HepG2 (cell line): ENCODE measurements around the gene ZNF511. TPM values are rescaled to one million over a fixed set of nuclear protein-coding genes. Genes with fewer than 3 reads are reported as not detected.
A peak's percentile ranks its signal among the peaks of the same experiment; 100 is the strongest.

ENCODE experiments used
- CBX1 ChIP-seq: IDR thresholded peaks from one replicate; pipeline ENCODE4 v1.6.1; 2016; ENCODE audit warnings: antibody characterized with exemption, low read depth
- CHD4 ChIP-seq: fragments of 200-600 bp; sonication (generic); IDR thresholded peaks from 2 replicates; pipeline ENCODE4 v1.7.0; 2017; ENCODE audit warnings: mild to moderate bottlenecking, low read length, borderline replicate concordance
- EP300 ChIP-seq, 3 experiments: sonication (generic) in 1 of 3; formaldehyde crosslinking in 1 of 3; IDR thresholded peaks; 2 replicates each; pipeline versions ENCODE4 v1.5.1 to v1.6.1; 2011 to 2020; ENCODE audit warnings: low read depth in 2 of 3, low read length in 2 of 3, borderline replicate concordance in 1 of 3, improper control_type of control experiment in 1 of 3, mild to moderate bottlenecking in 1 of 3, missing genetic modification reagents in 1 of 3, moderate library complexity in 1 of 3
- FOXC1 ChIP-seq: sonication (generic); formaldehyde crosslinking; IDR thresholded peaks from 2 replicates; pipeline ENCODE4 v1.8.0; 2022; ENCODE audit warnings: mild to moderate bottlenecking, missing genetic modification reagents, borderline replicate concordance
- FOXP1 ChIP-seq, 2 experiments: fragments of 450-650 bp in 1 of 2; IDR thresholded peaks; 2 replicates each; pipeline ENCODE4 v1.6.1; 2017 to 2018; ENCODE audit warnings: antibody characterized with exemption in 1 of 2
- HHEX ChIP-seq: IDR thresholded peaks from 2 replicates; pipeline ENCODE4 v1.6.1; 2016; ENCODE audit warnings: control low read depth
- HMGXB4 ChIP-seq, 2 experiments: sonication (generic) in 1 of 2; formaldehyde crosslinking in 1 of 2; IDR thresholded peaks; 2 replicates each; pipeline versions ENCODE4 v1.4.0 to v1.6.1; 2018 to 2020; ENCODE audit warnings: missing genetic modification reagents in 2 of 2, borderline replicate concordance in 1 of 2, low read depth in 1 of 2, mild to moderate bottlenecking in 1 of 2, missing biosample characterization in 1 of 2
- PRPF4 ChIP-seq: fragments of 200-400 bp; formaldehyde crosslinking; IDR thresholded peaks from 2 replicates; pipeline ENCODE4 v1.6.1; 2016; ENCODE audit warnings: low read length, low read depth; ENCODE audit not compliant: poor library complexity, severe bottlenecking
- SPEN ChIP-seq: sonication (generic); formaldehyde crosslinking; IDR thresholded peaks from 2 replicates; pipeline ENCODE4 v1.5.1; 2020; ENCODE audit warnings: low read depth, mild to moderate bottlenecking, missing genetic modification reagents
- TSC22D2 ChIP-seq: sonication (generic); formaldehyde crosslinking; IDR thresholded peaks from 2 replicates; pipeline ENCODE4 v1.5.1; 2020; ENCODE audit warnings: missing genetic modification reagents, mild to moderate bottlenecking, borderline replicate concordance
- ZBTB7B ChIP-seq: sonication (generic); formaldehyde crosslinking; IDR thresholded peaks from 2 replicates; pipeline ENCODE4 v1.4.0; 2020; ENCODE audit warnings: missing genetic modification reagents
- ZFP41 ChIP-seq: sonication (generic); formaldehyde crosslinking; IDR thresholded peaks from 2 replicates; pipeline ENCODE4 v1.4.0; 2020; ENCODE audit warnings: mild to moderate bottlenecking, missing genetic modification reagents, borderline replicate concordance
- ZNF260 ChIP-seq: sonication (generic); formaldehyde crosslinking; IDR thresholded peaks from 2 replicates; pipeline ENCODE4 v1.4.0; 2020; ENCODE audit warnings: missing genetic modification reagents, low read depth, mild to moderate bottlenecking, borderline replicate concordance
- ZNF263 ChIP-seq: sonication (generic); formaldehyde crosslinking; IDR thresholded peaks from 2 replicates; pipeline ENCODE4 v1.4.0; 2020; ENCODE audit warnings: missing genetic modification reagents
- ZNF331 ChIP-seq: sonication (generic); formaldehyde crosslinking; IDR thresholded peaks from 2 replicates; pipeline ENCODE4 v1.4.0; 2020; ENCODE audit warnings: missing genetic modification reagents
- ZNF619 ChIP-seq: sonication (generic); formaldehyde crosslinking; IDR thresholded peaks from 2 replicates; pipeline ENCODE4 v1.4.0; 2020; ENCODE audit warnings: mild to moderate bottlenecking, missing genetic modification reagents
- ZNF768 ChIP-seq: sonication (generic); formaldehyde crosslinking; IDR thresholded peaks from 2 replicates; pipeline ENCODE4 v1.4.0; 2020; ENCODE audit warnings: missing genetic modification reagents
- ZNF775 ChIP-seq: sonication (generic); formaldehyde crosslinking; IDR thresholded peaks from 2 replicates; pipeline ENCODE4 v1.4.0; 2020; ENCODE audit warnings: missing genetic modification reagents, mild to moderate bottlenecking, moderate library complexity, borderline replicate concordance
- ZSCAN30 ChIP-seq: sonication (generic); formaldehyde crosslinking; IDR thresholded peaks from 2 replicates; pipeline ENCODE4 v1.5.0; 2020; ENCODE audit warnings: mild to moderate bottlenecking, missing genetic modification reagents
- polyA plus RNA-seq, 8 experiments: library from polyadenylated mRNA; depleted of rRNA in 3 of 8; stranded (reverse) in 7 of 8; unstranded in 1 of 8; fragments of >200 nt; fragmentation: Illumina TruSeq in 4 of 8; extraction: Trizol in 4 of 8; gene quantifications; 2 replicates each; pipeline versions ENCODE4 v1.2.1 to v1.2.3, GENCODE V29; 2011 to 2016; ENCODE audit warnings: low read depth in 4 of 8, missing spikeins in 1 of 8, mixed read lengths in 1 of 8; ENCODE audit not compliant: insufficient read depth in 1 of 8
- total RNA-seq, 5 experiments: library from RNA; depleted of rRNA; stranded (reverse); fragments of >200 nt; fragmentation: Illumina TruSeq; extraction: Trizol; gene quantifications; 2 replicates each; pipeline ENCODE4 v1.2.3, GENCODE V29; 2016; ENCODE audit warnings: low read depth in 1 of 5
- TF ChIP-seq, protein P1 (sequence below): sonication (generic); formaldehyde crosslinking; IDR thresholded peaks from 2 replicates; pipeline ENCODE4 v1.9.0; 2021; ENCODE audit warnings: missing genetic modification reagents, borderline replicate concordance
- TF ChIP-seq, protein P2 (sequence below): sonication (generic); formaldehyde crosslinking; IDR thresholded peaks from 2 replicates; pipeline ENCODE4 v1.5.0; 2020; ENCODE audit warnings: missing genetic modification reagents

The ZNF511 gene
- total and polyA plus RNA-seq, 2 of the 13 experiments (the other 11 are each of a cell fraction or from before 2014, with no cell fraction given), result 35.6 to 66.4 TPM

GRCh38 chr10:133347710-133348517 is 39.2 kb downstream of the ZNF511 start (continued):
- TF ChIP-seq ZNF263 (CRISPR knock-in tag) (0 out of 2 replicates have a peak, but pooled peaks have one; percentile 14), PRPF4 (no peak), EP300 (IDR thresholded peaks at IDR 0.05; ENCODE audit: low read depth in 2 of 2, low read length in 2 of 2) (peak in 1 of 2 experiments; percentile 66; a peak in 1 of 4 replicates), EP300 (CRISPR knock-in tag; IDR thresholded peaks at IDR 0.05; ENCODE audit: borderline replicate concordance) (peak; percentile 28; the same call in 1 of the 2 replicates), CHD4 (peak; percentile 69; the same call in 1 of the 2 replicates), HMGXB4 (CRISPR knock-in tag; IDR thresholded peaks at IDR 0.05; ENCODE audit: borderline replicate concordance in 1 of 2, low read depth in 1 of 2) (no peak), ZBTB7B (CRISPR knock-in tag) (peak; percentile 91), ZNF331 (CRISPR knock-in tag) (peak; percentile 21; the same call in 1 of the 2 replicates), ZSCAN30 (CRISPR knock-in tag) (no peak), CBX1 (no peak), ZNF260 (no peak), HHEX (CRISPR knock-in tag) (no peak), ZNF768 (CRISPR knock-in tag) (no peak), ZNF775 (CRISPR knock-in tag) (no peak), TSC22D2 (CRISPR knock-in tag) (no peak), SPEN (CRISPR knock-in tag) (no peak), FOXP1 (IDR thresholded peaks at IDR 0.05) (no peak), FOXP1 (CRISPR knock-in tag; IDR thresholded peaks at IDR 0.05) (no peak), ZFP41 (no peak), FOXC1 (CRISPR knock-in tag) (0 out of 2 replicates have a peak, but pooled peaks have one; percentile 52), ZNF619 (CRISPR knock-in tag) (no peak; the same call in 1 of the 2 replicates)
- TF ChIP-seq, protein P1, sequence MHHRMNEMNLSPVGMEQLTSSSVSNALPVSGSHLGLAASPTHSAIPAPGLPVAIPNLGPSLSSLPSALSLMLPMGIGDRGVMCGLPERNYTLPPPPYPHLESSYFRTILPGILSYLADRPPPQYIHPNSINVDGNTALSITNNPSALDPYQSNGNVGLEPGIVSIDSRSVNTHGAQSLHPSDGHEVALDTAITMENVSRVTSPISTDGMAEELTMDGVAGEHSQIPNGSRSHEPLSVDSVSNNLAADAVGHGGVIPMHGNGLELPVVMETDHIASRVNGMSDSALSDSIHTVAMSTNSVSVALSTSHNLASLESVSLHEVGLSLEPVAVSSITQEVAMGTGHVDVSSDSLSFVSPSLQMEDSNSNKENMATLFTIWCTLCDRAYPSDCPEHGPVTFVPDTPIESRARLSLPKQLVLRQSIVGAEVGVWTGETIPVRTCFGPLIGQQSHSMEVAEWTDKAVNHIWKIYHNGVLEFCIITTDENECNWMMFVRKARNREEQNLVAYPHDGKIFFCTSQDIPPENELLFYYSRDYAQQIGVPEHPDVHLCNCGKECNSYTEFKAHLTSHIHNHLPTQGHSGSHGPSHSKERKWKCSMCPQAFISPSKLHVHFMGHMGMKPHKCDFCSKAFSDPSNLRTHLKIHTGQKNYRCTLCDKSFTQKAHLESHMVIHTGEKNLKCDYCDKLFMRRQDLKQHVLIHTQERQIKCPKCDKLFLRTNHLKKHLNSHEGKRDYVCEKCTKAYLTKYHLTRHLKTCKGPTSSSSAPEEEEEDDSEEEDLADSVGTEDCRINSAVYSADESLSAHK (CRISPR knock-in tag), result no peak
- TF ChIP-seq, protein P2, sequence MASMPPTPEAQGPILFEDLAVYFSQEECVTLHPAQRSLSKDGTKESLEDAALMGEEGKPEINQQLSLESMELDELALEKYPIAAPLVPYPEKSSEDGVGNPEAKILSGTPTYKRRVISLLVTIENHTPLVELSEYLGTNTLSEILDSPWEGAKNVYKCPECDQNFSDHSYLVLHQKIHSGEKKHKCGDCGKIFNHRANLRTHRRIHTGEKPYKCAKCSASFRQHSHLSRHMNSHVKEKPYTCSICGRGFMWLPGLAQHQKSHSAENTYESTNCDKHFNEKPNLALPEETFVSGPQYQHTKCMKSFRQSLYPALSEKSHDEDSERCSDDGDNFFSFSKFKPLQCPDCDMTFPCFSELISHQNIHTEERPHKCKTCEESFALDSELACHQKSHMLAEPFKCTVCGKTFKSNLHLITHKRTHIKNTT (CRISPR knock-in tag), result no peak
